Measurements from ENCODE around the gene BPIFB3.

DNA sequence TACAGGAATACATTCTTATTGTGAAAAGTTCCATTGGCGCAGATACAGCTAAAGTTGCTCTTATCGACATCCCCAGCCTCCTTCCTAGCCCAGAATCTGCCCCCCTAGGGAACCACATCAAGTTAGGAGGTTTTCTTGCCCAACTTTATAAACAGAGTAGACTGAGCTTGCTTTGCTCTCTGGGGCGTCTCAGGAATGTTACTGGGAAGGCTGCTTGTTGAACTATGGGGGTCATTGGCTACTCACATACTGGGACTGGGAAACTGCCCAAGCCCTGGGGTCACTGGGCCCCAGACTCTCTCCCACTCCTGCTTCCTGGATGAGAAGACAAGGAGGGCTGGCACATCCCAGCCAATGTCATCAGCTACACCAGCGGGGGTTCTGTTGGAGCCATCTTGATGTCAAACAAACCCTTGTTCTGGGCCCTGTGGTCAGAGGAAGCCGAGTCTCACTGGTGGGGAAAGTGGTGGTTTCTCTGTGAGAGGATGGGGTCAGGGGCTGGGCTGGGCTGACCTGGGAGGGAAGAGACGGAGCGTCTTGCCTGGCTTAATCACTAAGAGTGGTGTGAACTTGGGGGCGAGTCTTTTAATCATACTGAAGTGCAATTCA lies 51.7 kb downstream of the BPIFB3 start:
- TF ChIP-seq POLR2A (IDR thresholded peaks at IDR 0.05), result no peak
- no peak for TF ChIP-seq CTCF (IDR thresholded peaks at IDR 0.05)
- TF ChIP-seq POLR2AphosphoS5 (IDR thresholded peaks at IDR 0.05; ENCODE audit: insufficient read depth in 1 of 2, low read depth in 1 of 2), result no peak

All from vagina (tissue), 2 donors.